MCF 10A (cell line): ENCODE results near the gene SLC26A8. TPM values are rescaled to one million over a fixed set of nuclear protein-coding genes. Genes with fewer than 3 reads are reported as not detected.
"Not testable (repeated sequence)": the region's sequence is repeated elsewhere in the genome, so short reads cannot be mapped to it uniquely, and the experiment has no call there.

ENCODE experiments used
- BruUV-seq: library from RNA; stranded (reverse); fragments of 400-500 nt; replicated peaks from 2 replicates; lab custom pipeline; 2021; lab: Mats Ljungman, UMichigan
- CTCF ChIA-PET: fragments of 300-600 bp; sonication (Branson Sonifier 250); formaldehyde crosslinking; extraction: SDS; loops from one replicate; lab custom pipeline; 2021; ENCODE audit warnings: antibody characterized with exemption, inconsistent platforms; lab: Yijun Ruan, JAX
- POLR2A ChIA-PET: fragments of 300-600, 350-650 bp; sonication (Branson Sonifier 250); formaldehyde crosslinking; extraction: SDS; loops from one replicate; lab custom pipeline; 2020; ENCODE audit warnings: antibody characterized with exemption, inconsistent platforms; lab: Yijun Ruan, JAX
- DNase-seq: peaks from one replicate; pipeline ENCODE4 v3.0.0-alpha.2; 2018; ENCODE audit not compliant: unreplicated experiment
- H3K27ac Mint-ChIP-seq: one replicate; pipeline ENCODE4 v1.8.0; 2022; ENCODE audit warnings: mild to moderate bottlenecking, low read depth, mixed read lengths; ENCODE audit not compliant: unreplicated experiment
- H3K27me3 Mint-ChIP-seq: one replicate; pipeline ENCODE4 v1.8.0; 2022; ENCODE audit warnings: mixed read lengths; ENCODE audit not compliant: insufficient read depth, unreplicated experiment
- H3K36me3 Mint-ChIP-seq: one replicate; pipeline ENCODE4 v1.8.0; 2022; ENCODE audit warnings: mild to moderate bottlenecking, moderate library complexity, mixed read lengths; ENCODE audit not compliant: insufficient read depth, unreplicated experiment
- H3K4me1 Mint-ChIP-seq: one replicate; pipeline ENCODE4 v1.8.0; 2022; ENCODE audit warnings: mixed read lengths; ENCODE audit not compliant: insufficient read depth, unreplicated experiment
- H3K4me3 Mint-ChIP-seq: one replicate; pipeline ENCODE4 v1.8.0; 2022; ENCODE audit warnings: mild to moderate bottlenecking, moderate library complexity, mixed read lengths; ENCODE audit not compliant: unreplicated experiment
- H3K9me3 Mint-ChIP-seq: one replicate; pipeline ENCODE4 v1.8.0; 2022; ENCODE audit warnings: mixed read lengths; ENCODE audit not compliant: unreplicated experiment
- intact Hi-C: fragments of 100-400 bp; cut with micrococcal nuclease; formaldehyde crosslinking; loops from 2 replicates; pipeline ENCODE4 v1.14.1; 2022
- total RNA-seq: library from RNA; stranded (reverse); gene quantifications from 2 replicates; pipeline ENCODE4 v1.2.3, GENCODE V29; 2022
- TF ChIP-seq, protein P1 (sequence below): fragments of 200-600 bp; IDR thresholded peaks from one replicate; pipeline ENCODE4 v1.8.0; 2022; ENCODE audit warnings: antibody characterized with exemption, mild to moderate bottlenecking; ENCODE audit not compliant: unreplicated experiment

Gene SLC26A8
- total RNA-seq, 1 experiment from 2014 or later: not detected

DNA sequence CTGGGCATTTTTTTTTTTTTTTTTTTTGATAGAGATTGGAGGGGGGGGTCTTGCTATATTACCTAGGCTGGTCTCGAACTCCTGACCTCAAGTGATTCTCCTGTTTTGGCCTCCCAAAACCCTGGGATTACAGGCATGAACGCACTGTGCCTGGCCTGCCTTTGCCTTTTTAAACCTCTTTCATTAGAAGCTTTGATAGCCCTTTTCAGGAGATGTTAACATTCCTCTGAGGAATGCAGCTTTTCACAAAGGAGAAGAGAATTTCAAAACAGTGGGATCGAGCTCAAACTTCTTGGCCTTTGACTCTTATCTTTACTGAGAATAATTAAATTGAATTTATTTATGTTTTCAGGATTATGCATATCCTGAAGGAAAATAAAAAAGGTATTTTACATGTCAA is 31.3 kb downstream of the SLC26A8 start:
- TF ChIP-seq, protein P1, sequence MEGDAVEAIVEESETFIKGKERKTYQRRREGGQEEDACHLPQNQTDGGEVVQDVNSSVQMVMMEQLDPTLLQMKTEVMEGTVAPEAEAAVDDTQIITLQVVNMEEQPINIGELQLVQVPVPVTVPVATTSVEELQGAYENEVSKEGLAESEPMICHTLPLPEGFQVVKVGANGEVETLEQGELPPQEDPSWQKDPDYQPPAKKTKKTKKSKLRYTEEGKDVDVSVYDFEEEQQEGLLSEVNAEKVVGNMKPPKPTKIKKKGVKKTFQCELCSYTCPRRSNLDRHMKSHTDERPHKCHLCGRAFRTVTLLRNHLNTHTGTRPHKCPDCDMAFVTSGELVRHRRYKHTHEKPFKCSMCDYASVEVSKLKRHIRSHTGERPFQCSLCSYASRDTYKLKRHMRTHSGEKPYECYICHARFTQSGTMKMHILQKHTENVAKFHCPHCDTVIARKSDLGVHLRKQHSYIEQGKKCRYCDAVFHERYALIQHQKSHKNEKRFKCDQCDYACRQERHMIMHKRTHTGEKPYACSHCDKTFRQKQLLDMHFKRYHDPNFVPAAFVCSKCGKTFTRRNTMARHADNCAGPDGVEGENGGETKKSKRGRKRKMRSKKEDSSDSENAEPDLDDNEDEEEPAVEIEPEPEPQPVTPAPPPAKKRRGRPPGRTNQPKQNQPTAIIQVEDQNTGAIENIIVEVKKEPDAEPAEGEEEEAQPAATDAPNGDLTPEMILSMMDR: no peak
- BruUV-seq: no TSS peak
- H3K9me3 Mint-ChIP-seq: no peaks in the 10 kb centered on the region
- no peak for DNase-seq
- peaks cover 12% of the 10 kb centered on the region for H3K27me3 Mint-ChIP-seq
- ChIA-PET CTCF (interaction anchor here (0.7 kb wide), 1 partner anchor 914 kb away, joined by 3 read pairs; no protein-coding TSS in a partner anchor), POLR2A (no interaction called here)
- intact Hi-C loops: no loop called here
- no peaks in the 10 kb centered on the region for H3K4me1 Mint-ChIP-seq
- H3K27ac Mint-ChIP-seq: no peak overlapping the region
- H3K36me3 Mint-ChIP-seq: no peaks in the 10 kb centered on the region
- no peak overlapping the region for H3K4me3 Mint-ChIP-seq

DNA sequence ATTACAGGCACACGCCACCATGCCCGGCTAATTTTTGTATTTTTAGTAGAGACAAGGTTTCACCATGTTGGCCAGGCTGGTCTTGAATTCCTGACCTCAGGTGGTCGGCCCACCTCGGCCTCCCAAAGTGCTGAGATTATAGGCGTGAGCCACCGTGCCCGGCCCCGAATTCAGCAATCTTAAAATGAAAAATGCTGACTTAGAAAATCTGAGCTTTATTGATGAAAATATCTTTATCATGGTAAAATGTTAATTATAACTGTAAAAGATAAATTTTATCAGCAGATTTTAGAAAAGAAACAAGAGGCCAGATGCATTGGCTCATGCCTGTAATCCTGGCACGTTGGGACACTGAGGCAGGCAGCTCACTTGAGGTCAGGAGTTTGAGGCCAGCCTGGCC is 36.4 kb downstream of the SLC26A8 start:
- H3K27ac Mint-ChIP-seq, BruUV-seq, H3K4me1 Mint-ChIP-seq, CTCF ChIA-PET, intact Hi-C loops, H3K4me3 Mint-ChIP-seq, DNase-seq, H3K36me3 Mint-ChIP-seq, H3K9me3 Mint-ChIP-seq: not testable (repeated sequence)
- POLR2A ChIA-PET: interaction anchor here (0.6 to 1.0 kb wide), 2 partner anchors 13 to 184 kb away, joined by 3 to 4 read pairs; no protein-coding TSS in a partner anchor
- peaks cover 10% of the 10 kb centered on the region for H3K27me3 Mint-ChIP-seq

DNA sequence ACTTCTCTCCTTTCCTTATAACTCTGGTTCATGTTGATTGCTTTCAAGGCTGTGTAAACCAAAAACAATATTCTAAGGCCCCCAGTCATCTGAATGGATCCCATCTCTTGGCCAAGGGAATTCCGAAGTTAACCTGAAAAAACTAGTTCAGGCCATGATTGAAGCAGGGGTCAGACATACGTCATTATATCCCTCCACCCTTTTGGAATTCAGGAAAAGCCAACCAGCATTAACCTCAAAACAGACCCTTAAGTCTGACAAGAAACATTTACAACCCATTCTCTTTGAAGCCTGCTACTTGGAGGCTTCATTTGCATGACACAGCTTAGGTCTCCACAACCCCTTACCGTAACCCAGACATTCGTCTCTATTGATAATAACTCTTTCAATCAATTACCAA is 39.7 kb downstream of the SLC26A8 start:
- intact Hi-C loops: no loop called here
- TF ChIP-seq, protein P1: no peak
- no peaks in the 10 kb centered on the region for H3K36me3 Mint-ChIP-seq
- no peak overlapping the region for H3K27ac Mint-ChIP-seq
- peaks cover 26% of the 10 kb centered on the region for H3K27me3 Mint-ChIP-seq
- no peaks in the 10 kb centered on the region for H3K4me1 Mint-ChIP-seq
- DNase-seq: no peak
- no peak overlapping the region for H3K4me3 Mint-ChIP-seq
- H3K9me3 Mint-ChIP-seq: no peaks in the 10 kb centered on the region
- POLR2A ChIA-PET: no interaction called here
- CTCF ChIA-PET: no interaction called here
- BruUV-seq: no TSS peak

DNA sequence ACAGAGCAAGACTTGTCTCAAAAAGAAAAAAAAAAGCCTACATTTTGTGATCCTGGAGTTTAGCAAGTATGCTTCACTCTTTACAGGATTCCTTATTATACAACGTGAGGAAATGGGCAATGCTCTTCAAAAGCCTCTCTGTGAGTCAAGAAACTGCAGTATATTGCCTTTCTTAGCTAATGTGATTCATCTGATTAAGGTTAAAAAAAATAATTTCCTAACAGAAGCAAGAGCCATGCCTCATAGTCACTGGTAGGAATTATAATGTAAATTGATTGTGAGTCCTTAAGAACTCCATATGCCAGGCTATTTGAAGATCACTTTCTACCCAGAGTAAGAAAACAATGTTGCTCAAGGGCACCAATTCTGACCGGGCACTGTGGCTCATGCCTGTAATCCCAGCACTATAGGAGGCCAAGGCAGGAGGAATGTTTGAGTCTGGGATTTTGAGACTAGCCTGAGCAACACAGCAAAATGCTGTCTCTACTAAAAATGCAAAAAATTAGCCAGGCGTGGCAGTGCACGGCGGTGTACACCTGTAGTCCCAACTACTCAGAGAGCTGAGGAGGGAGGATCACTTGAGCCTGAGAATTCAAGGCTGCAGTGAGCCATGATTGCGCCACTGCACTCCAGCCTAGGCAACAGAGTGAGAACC is 43.3 kb downstream of the SLC26A8 start:
- CTCF ChIA-PET: no interaction called here
- Mint-ChIP-seq H3K4me1 (no peaks in the 10 kb centered on the region), H3K9me3 (no peaks in the 10 kb centered on the region), H3K27me3 (peaks cover 26% of the 10 kb centered on the region), H3K4me3 (no peak overlapping the region), H3K27ac (no peak overlapping the region), H3K36me3 (no peaks in the 10 kb centered on the region)
- POLR2A ChIA-PET: no interaction called here
- intact Hi-C loops: no loop called here
- TF ChIP-seq, protein P1: no peak
- DNase-seq: no peak
- BruUV-seq: no TSS peak

DNA sequence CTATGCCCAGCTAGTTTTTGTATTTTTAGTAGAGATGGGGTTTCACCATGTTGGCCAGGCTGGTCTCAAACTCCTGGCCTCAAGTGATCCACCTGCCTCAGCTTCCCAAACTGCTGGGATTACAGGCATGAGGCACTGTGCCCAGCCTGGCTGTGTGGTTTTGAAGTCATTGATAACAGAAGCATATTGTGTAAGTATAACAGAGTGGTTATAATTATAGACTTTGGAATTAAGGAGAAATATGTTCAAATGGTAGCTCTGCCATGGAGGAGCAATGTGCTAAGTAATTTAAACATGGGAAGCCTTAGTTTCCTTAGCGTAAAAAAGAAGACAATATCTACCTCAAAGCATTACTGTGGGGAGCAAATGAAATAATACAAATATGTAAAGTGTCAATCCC is 44.3 kb downstream of the SLC26A8 start:
- H3K27me3 Mint-ChIP-seq: peaks cover 26% of the 10 kb centered on the region
- POLR2A ChIA-PET: interaction anchor here (1.1 kb wide), 1 partner anchor 48 kb away, joined by 3 read pairs; no protein-coding TSS in a partner anchor

More for the DNA sequence above, 44.3 kb downstream of the SLC26A8 start:
- H3K36me3 Mint-ChIP-seq, H3K27ac Mint-ChIP-seq, BruUV-seq, intact Hi-C loops, DNase-seq, H3K4me1 Mint-ChIP-seq, H3K4me3 Mint-ChIP-seq, H3K9me3 Mint-ChIP-seq: not testable (repeated sequence)
- CTCF ChIA-PET: interaction anchor here (0.6 kb wide), 1 partner anchor 11 kb away, joined by 5 read pairs; no protein-coding TSS in a partner anchor
